ENCODE data around the gene LSM10. TPM values are rescaled to one million over a fixed set of nuclear protein-coding genes. Genes with fewer than 3 reads are reported as not detected.
A peak's percentile ranks its signal among the peaks of the same experiment; 100 is the strongest.

Gene LSM10
- total RNA-seq, 3 donors from 2014 or later (not counting 1 experiment from before 2014, with no cell fraction given) = 25.2 to 30.4 (median 26.6) TPM

GRCh38 chr1:36432616-36433015 lies 34.9 kb upstream of the LSM10 start:
- Mint-ChIP-seq H3K27me3 (ENCODE audit: low read depth in 2 of 2) (no peaks in the 10 kb centered on the region), H3K4me3 (no peak overlapping the region), H3K9me3 (no peaks in the 10 kb centered on the region), H3K27ac (no peak overlapping the region), H3K36me3 (no peaks in the 10 kb centered on the region), H3K4me1 (no peaks in the 10 kb centered on the region)
- H3K36me3 ChIP-seq (ENCODE audit: control insufficient read depth, insufficient read depth, low read length) = no peaks in the 10 kb centered on the region
- no peaks in the 10 kb centered on the region for H3K27me3 ChIP-seq (ENCODE audit: control insufficient read depth, insufficient read depth, low read length)
- ATAC-seq (no peak), DNase-seq (no peak)
- 91% methylated on average over 4 of the region's 4 CpGs for WGBS (ENCODE audit: insufficient coverage)
- no peak overlapping the region for H3K27ac ChIP-seq (ENCODE audit: low read length)
- intact Hi-C loops (cut with micrococcal nuclease) = no loop called here
- H3K4me1 ChIP-seq (ENCODE audit: control insufficient read depth, insufficient read depth, low read length) = no peaks in the 10 kb centered on the region
- no peak overlapping the region for H3K4me3 ChIP-seq (ENCODE audit: low read length)
- no peaks in the 10 kb centered on the region for H3K9me3 ChIP-seq (ENCODE audit: control insufficient read depth, insufficient read depth, low read length)
- no peak for TF ChIP-seq CTCF (IDR thresholded peaks at IDR 0.05)

- TF ChIP-seq CTCF (IDR thresholded peaks at IDR 0.05) = no peak
- H3K9me3 Mint-ChIP-seq = no peaks in the 10 kb centered on the region
- intact Hi-C loops (cut with micrococcal nuclease) = no loop called here
- no peaks in the 10 kb centered on the region for H3K9me3 ChIP-seq (ENCODE audit: control insufficient read depth, insufficient read depth, low read length)
- no peak overlapping the region for H3K4me3 Mint-ChIP-seq
- H3K27me3 ChIP-seq (ENCODE audit: control insufficient read depth, insufficient read depth, low read length) = no peaks in the 10 kb centered on the region
- 81% methylated on average over 4 of the region's 4 CpGs for WGBS (ENCODE audit: insufficient coverage)
- H3K36me3 Mint-ChIP-seq = no peaks in the 10 kb centered on the region
- DNase-seq (no peak), ATAC-seq (no peak)
- peaks cover 3% of the 10 kb centered on the region for H3K4me1 ChIP-seq (ENCODE audit: control insufficient read depth, insufficient read depth, low read length)
- H3K4me1 Mint-ChIP-seq = peaks cover 7 to 9% of the 10 kb centered on the region in 2 donors
- no peaks in the 10 kb centered on the region for H3K36me3 ChIP-seq (ENCODE audit: control insufficient read depth, insufficient read depth, low read length)
- H3K27ac ChIP-seq (ENCODE audit: low read length) = no peak overlapping the region
- H3K27me3 Mint-ChIP-seq (ENCODE audit: low read depth in 2 of 2) = no peaks in the 10 kb centered on the region
- no peak overlapping the region for H3K27ac Mint-ChIP-seq
- no peak overlapping the region for H3K4me3 ChIP-seq (ENCODE audit: low read length)
Measured at GRCh38 chr1:36425791-36426190, 28.1 kb upstream of the LSM10 start.

- H3K27ac ChIP-seq (ENCODE audit: low read length) = no peak overlapping the region
- H3K4me3 Mint-ChIP-seq = no peak overlapping the region
Measured at GRCh38 chr1:36421649-36422048, 23.9 kb upstream of the LSM10 start.

More at GRCh38 chr1:36421649-36422048, 23.9 kb upstream of the LSM10 start:
- Mint-ChIP-seq H3K27me3 (ENCODE audit: low read depth in 2 of 2) (no peaks in the 10 kb centered on the region), H3K27ac (peak overlapping the region in 1 of 2 donors; percentile 70), H3K4me1 (peaks cover 11 to 13% of the 10 kb centered on the region in 2 donors), H3K36me3 (no peaks in the 10 kb centered on the region), H3K9me3 (no peaks in the 10 kb centered on the region)
- ATAC-seq (no peak), DNase-seq (no peak)
- no peaks in the 10 kb centered on the region for H3K9me3 ChIP-seq (ENCODE audit: control insufficient read depth, insufficient read depth, low read length)
- intact Hi-C loops (cut with micrococcal nuclease) = loop anchor here (2.0 kb wide), 1 partner anchor 323 kb away; no protein-coding TSS in a partner anchor
- H3K36me3 ChIP-seq (ENCODE audit: control insufficient read depth, insufficient read depth, low read length) = no peaks in the 10 kb centered on the region
- peaks cover 5% of the 10 kb centered on the region for H3K4me1 ChIP-seq (ENCODE audit: control insufficient read depth, insufficient read depth, low read length)
- no peaks in the 10 kb centered on the region for H3K27me3 ChIP-seq (ENCODE audit: control insufficient read depth, insufficient read depth, low read length)
- WGBS (ENCODE audit: insufficient coverage) = 77% methylated on average over 6 of the region's 7 CpGs
- TF ChIP-seq CTCF (IDR thresholded peaks at IDR 0.05) = no peak
- no peak overlapping the region for H3K4me3 ChIP-seq (ENCODE audit: low read length)
